Endothelial cell of umbilical vein (primary cell): ENCODE data around the gene SMCO4. TPM values are rescaled to one million over a fixed set of nuclear protein-coding genes. Genes with fewer than 3 reads are reported as not detected.

Experiments
- BruUV-seq: library from RNA; stranded (reverse); fragments of 400-500 nt; replicated peaks from 2 replicates; lab custom pipeline; 2021; lab: Mats Ljungman, UMichigan
- CTCF ChIA-PET: fragments of 300-600, 350-600 bp; sonication (Branson Sonifier 250); formaldehyde crosslinking; loops from one replicate; lab custom pipeline; 2021; ENCODE audit warnings: antibody characterized with exemption, inconsistent platforms; lab: Charles Lee
- POLR2A ChIA-PET: fragments of 300-600, 350-600 bp; sonication (Branson Sonifier 250); formaldehyde crosslinking; loops from one replicate; lab custom pipeline; 2021; ENCODE audit warnings: antibody characterized with exemption, inconsistent platforms; lab: Charles Lee
- DNase-seq: peaks from one replicate; pipeline ENCODE4 v3.0.0-alpha.2; 2011; ENCODE audit warnings: low read depth, low spot score
- FAIRE-seq: peaks from 2 replicates; lab custom pipeline; 2011; peaks lifted over from hg19 to GRCh38; lab: Jason Lieb, UNC
- H2AFZ ChIP-seq: 2 replicates; pipeline ENCODE4 v1.6.0; 2012; ENCODE audit warnings: low read depth, low read length, control low read depth, inconsistent platforms
- H3K27ac ChIP-seq: 2 replicates; pipeline ENCODE4 v1.5.1; 2011; ENCODE audit warnings: low read depth, mild to moderate bottlenecking, control low read depth, low read length, moderate library complexity; ENCODE audit not compliant: insufficient read depth
- H3K27me3 ChIP-seq, 2 experiments: 2 replicates each; pipeline versions ENCODE4 v1.6.0 to v1.6.1; 2011; ENCODE audit warnings: low read length in 2 of 2, mixed read lengths in 1 of 2; ENCODE audit not compliant: control insufficient read depth in 2 of 2, insufficient read depth in 2 of 2
- H3K36me3 ChIP-seq, 2 experiments: 2 replicates in 1 of 2; 3 replicates in 1 of 2; pipeline ENCODE4 v1.5.1; 2011; ENCODE audit warnings: low read length in 2 of 2, mild to moderate bottlenecking in 1 of 2, moderate library complexity in 1 of 2; ENCODE audit not compliant: control insufficient read depth in 2 of 2, insufficient read depth in 2 of 2; ENCODE audit errors: extremely low read depth in 1 of 2
- H3K4me1 ChIP-seq: 3 replicates; pipeline ENCODE4 v1.5.1; 2011; ENCODE audit warnings: mild to moderate bottlenecking, low read length; ENCODE audit not compliant: control insufficient read depth, insufficient read depth; ENCODE audit errors: extremely low read depth
- H3K4me2 ChIP-seq: 2 replicates; pipeline ENCODE4 v1.6.1; 2011; ENCODE audit warnings: low read length, control low read depth, mixed read lengths; ENCODE audit not compliant: insufficient read depth
- H3K4me3 ChIP-seq, 3 experiments: fragments of 200-600 bp in 1 of 3; sonication (generic), shearing (Covaris generic) in 1 of 3; replicated peaks in 1 of 3; 2 replicates each; pipeline ENCODE4 v1.5.1; 2011 to 2016; ENCODE audit warnings: control low read depth in 3 of 3, low read length in 3 of 3, mild to moderate bottlenecking in 2 of 3, inconsistent platforms in 1 of 3, low read depth in 1 of 3, moderate library complexity in 1 of 3; ENCODE audit not compliant: insufficient read depth in 1 of 3
- H3K79me2 ChIP-seq: 2 replicates; pipeline ENCODE4 v1.6.0; 2012; ENCODE audit warnings: low read length, inconsistent platforms; ENCODE audit not compliant: control insufficient read depth, insufficient read depth
- H3K9ac ChIP-seq: replicated peaks from 2 replicates; pipeline ENCODE3; 2011; ENCODE audit warnings: low read length, control low read depth; ENCODE audit not compliant: insufficient read depth; ENCODE audit errors: extremely low read depth
- H3K9me1 ChIP-seq: replicated peaks from 3 replicates; pipeline ENCODE4 v1.6.0; 2011; ENCODE audit warnings: mild to moderate bottlenecking, low read length; ENCODE audit not compliant: control insufficient read depth, insufficient read depth; ENCODE audit errors: extremely low read depth
- H3K9me3 ChIP-seq: replicated peaks from 2 replicates; pipeline ENCODE4 v1.5.1; 2012; ENCODE audit warnings: low read length, inconsistent platforms; ENCODE audit not compliant: control insufficient read depth, insufficient read depth
- H4K20me1 ChIP-seq: replicated peaks from 2 replicates; pipeline ENCODE3; 2011; ENCODE audit warnings: mild to moderate bottlenecking, low read length; ENCODE audit not compliant: control insufficient read depth, insufficient read depth; ENCODE audit errors: extremely low read depth
- CTCF ChIP-seq, 2 donors: IDR thresholded peaks; 1 replicate in 1 of 2; 2 replicates in 1 of 2; pipeline ENCODE4 v1.5.1; 2011; ENCODE audit warnings: low read length in 2 of 2, mild to moderate bottlenecking in 2 of 2, moderate library complexity in 2 of 2, control low read depth in 1 of 2, inconsistent platforms in 1 of 2, low read depth in 1 of 2; ENCODE audit not compliant: insufficient read depth in 1 of 2; ENCODE audit errors: extremely low read depth in 1 of 2
- EZH2 ChIP-seq: IDR thresholded peaks from 2 replicates; pipeline ENCODE4 v1.6.1; 2012; ENCODE audit warnings: borderline replicate concordance, low read depth, mild to moderate bottlenecking, moderate library complexity, low read length, inconsistent platforms; ENCODE audit not compliant: severe bottlenecking
- FOS ChIP-seq: IDR thresholded peaks from 2 replicates; pipeline ENCODE4 v1.6.1; 2011; ENCODE audit warnings: mild to moderate bottlenecking, low read length, moderate library complexity, borderline replicate concordance; ENCODE audit not compliant: insufficient read depth
- GATA2 ChIP-seq: IDR thresholded peaks from 2 replicates; pipeline ENCODE4 v1.7.0; 2011; ENCODE audit warnings: low read depth, mild to moderate bottlenecking, moderate library complexity, mixed read lengths, low read length; ENCODE audit not compliant: insufficient read length, insufficient read depth
- JUN ChIP-seq: IDR thresholded peaks from 2 replicates; pipeline ENCODE4 v1.6.1; 2011; ENCODE audit warnings: borderline replicate concordance, low read depth; ENCODE audit not compliant: insufficient read length, insufficient read depth
- MAX ChIP-seq: IDR thresholded peaks from 2 replicates; pipeline ENCODE4 v1.6.1; 2011; ENCODE audit not compliant: insufficient read depth, insufficient read length
- MYC ChIP-seq: IDR thresholded peaks from one replicate; pipeline ENCODE4 v1.6.1; 2011; ENCODE audit warnings: mild to moderate bottlenecking, low read depth, low read length
- POLR2A ChIP-seq: IDR thresholded peaks from 2 replicates; pipeline ENCODE4 v1.6.1; 2012; ENCODE audit warnings: low read depth, mild to moderate bottlenecking, control low read depth, low read length
- POLR2AphosphoS5 ChIP-seq: IDR thresholded peaks from 2 replicates; pipeline ENCODE4 v1.6.1; 2012; ENCODE audit warnings: low read depth, mild to moderate bottlenecking, control low read depth, low read length, moderate library complexity; ENCODE audit not compliant: insufficient read depth
- dilution Hi-C: fragments of 300-500 bp; cut with MboI; formaldehyde crosslinking; loops from one replicate; pipeline ENCODE4 v1.15.0; 2019; ENCODE audit warnings: low sequenced_read_pairs; ENCODE audit not compliant: extremely low pct_ligation_motif_present
- intact Hi-C: fragments of 100-400 bp; cut with micrococcal nuclease; formaldehyde crosslinking; loops from one replicate; pipeline ENCODE4 v1.10.0; 2022
- polyA plus RNA-seq, 4 experiments: library from polyadenylated mRNA; depleted of rRNA in 3 of 4; stranded (reverse) in 3 of 4; unstranded in 1 of 4; fragments of >200 nt; gene quantifications; 2 replicates each; pipeline versions ENCODE4 v1.2.1 to v1.2.3, GENCODE V29; 2011 to 2012; ENCODE audit warnings: missing spikeins in 1 of 4
- total RNA-seq: library from RNA; stranded (reverse); gene quantifications from 2 replicates; pipeline ENCODE4 v1.2.3, GENCODE V29; 2021

The SMCO4 gene
- total and polyA plus RNA-seq, 2 donors (not counting 3 experiments of a cell fraction or from before 2014, with no cell fraction given), result 14.0 to 21.3 TPM

- Histone ChIP-seq H3K27ac (no peak overlapping the region), H3K79me2 (no peaks in the 10 kb centered on the region), H3K9me1 (no peaks in the 10 kb centered on the region), H3K36me3 (no peaks in the 10 kb centered on the region), H3K4me1 (no peaks in the 10 kb centered on the region), H2AFZ (no peak overlapping the region), H3K4me3 (no peak overlapping the region), H3K4me2 (no peak overlapping the region), H3K9me3 (no peaks in the 10 kb centered on the region), H4K20me1 (no peaks in the 10 kb centered on the region), H3K9ac (no peak overlapping the region), H3K27me3 (no peaks in the 10 kb centered on the region)
- ChIA-PET POLR2A (no interaction called here), CTCF (no interaction called here)
- FAIRE-seq (no peak), DNase-seq (no peak)
- intact Hi-C loops (no loop called here), dilution Hi-C loops (no loop called here)
- BruUV-seq, result no TSS peak
- no peak for TF ChIP-seq MYC
- no peak for TF ChIP-seq CTCF (IDR thresholded peaks at IDR 0.05; ENCODE audit: extremely low read depth in 1 of 2, insufficient read depth in 1 of 2, low read depth in 1 of 2, low read length in 2 of 2)
- TF ChIP-seq MAX, result no peak
- no peak for TF ChIP-seq POLR2A
- TF ChIP-seq JUN, result no peak
- no peak for TF ChIP-seq POLR2AphosphoS5
- TF ChIP-seq GATA2, result no peak
- TF ChIP-seq EZH2, result no peak
- TF ChIP-seq FOS, result no peak
These were observed 28.4 kb upstream of the SMCO4 start for GRCh38 chr11:93571612-93572011.
